Islet precursor cell (in vitro differentiated cells): ENCODE data around the gene SPATA24.
"Not testable (repeated sequence)": the region's sequence is repeated elsewhere in the genome, so short reads cannot be mapped to it uniquely, and the experiment has no call there.

Source experiments
- DNase-seq: peaks from one replicate; pipeline ENCODE4 v3.0.0-alpha.2; 2018

SPATA24 gene

GRCh38 chr5:139415869-139416268 is 12.0 kb upstream of the SPATA24 start:
- DNase-seq: peak; percentile 4

GRCh38 chr5:139415221-139415861 is 11.5 kb upstream of the SPATA24 start:
- DNase-seq: peak; percentile 29

- peak; percentile 24 for DNase-seq
Measured at GRCh38 chr5:139414581-139415130, 10.8 kb upstream of the SPATA24 start.

- no peak for DNase-seq
Measured at GRCh38 chr5:139413963-139414362, 10.1 kb upstream of the SPATA24 start.

- peak; percentile 23 for DNase-seq
Measured at GRCh38 chr5:139413153-139413552, 9.3 kb upstream of the SPATA24 start.

GRCh38 chr5:139410993-139411828 is 7.3 kb upstream of the SPATA24 start:
- peak; percentile 30 for DNase-seq

- peak; percentile 17 for DNase-seq
Measured at GRCh38 chr5:139410121-139410992, 6.5 kb upstream of the SPATA24 start.

- DNase-seq: not testable (repeated sequence)
Measured at GRCh38 chr5:139409116-139409515, 5.2 kb upstream of the SPATA24 start.

GRCh38 chr5:139408191-139408590 is 4.3 kb upstream of the SPATA24 start:
- no peak for DNase-seq

GRCh38 chr5:139407517-139407916 is 3.6 kb upstream of the SPATA24 start:
- DNase-seq: no peak

- no peak for DNase-seq
Measured at GRCh38 chr5:139406963-139407362, 3.1 kb upstream of the SPATA24 start.

- no peak for DNase-seq
Measured at GRCh38 chr5:139404484-139404840, 573 bp upstream of the SPATA24 start.

GRCh38 chr5:139403418-139403786 is 487 bp downstream of the SPATA24 start:
- DNase-seq: no peak

GRCh38 chr5:139402561-139403158 is 1.2 kb downstream of the SPATA24 start:
- DNase-seq: peak; percentile 64

GRCh38 chr5:139401546-139401945 is 2.3 kb downstream of the SPATA24 start:
- DNase-seq: no peak

- no peak for DNase-seq
Measured at GRCh38 chr5:139399501-139400121, 4.3 kb downstream of the SPATA24 start.

- DNase-seq: no peak
Measured at GRCh38 chr5:139397921-139398320, 6.0 kb downstream of the SPATA24 start.

GRCh38 chr5:139396691-139397090 is 7.2 kb downstream of the SPATA24 start:
- no peak for DNase-seq

GRCh38 chr5:139395844-139396640 is 7.8 kb downstream of the SPATA24 start:
- no peak for DNase-seq

- DNase-seq: no peak
Measured at GRCh38 chr5:139394654-139395566, 9.0 kb downstream of the SPATA24 start, which contains the start of gene PROB1. Gene PROB1 (minus strand): TSS chr5:139395104. CDS start chr5:139395081, 23 bp downstream.
